ENCODE data around the gene CTNNBL1. TPM values are rescaled to one million over a fixed set of nuclear protein-coding genes. Genes with fewer than 3 reads are reported as not detected.

The CTNNBL1 gene
- total and polyA plus RNA-seq, 12 donors: 42.2 to 104 (median 52.0) TPM

DNA sequence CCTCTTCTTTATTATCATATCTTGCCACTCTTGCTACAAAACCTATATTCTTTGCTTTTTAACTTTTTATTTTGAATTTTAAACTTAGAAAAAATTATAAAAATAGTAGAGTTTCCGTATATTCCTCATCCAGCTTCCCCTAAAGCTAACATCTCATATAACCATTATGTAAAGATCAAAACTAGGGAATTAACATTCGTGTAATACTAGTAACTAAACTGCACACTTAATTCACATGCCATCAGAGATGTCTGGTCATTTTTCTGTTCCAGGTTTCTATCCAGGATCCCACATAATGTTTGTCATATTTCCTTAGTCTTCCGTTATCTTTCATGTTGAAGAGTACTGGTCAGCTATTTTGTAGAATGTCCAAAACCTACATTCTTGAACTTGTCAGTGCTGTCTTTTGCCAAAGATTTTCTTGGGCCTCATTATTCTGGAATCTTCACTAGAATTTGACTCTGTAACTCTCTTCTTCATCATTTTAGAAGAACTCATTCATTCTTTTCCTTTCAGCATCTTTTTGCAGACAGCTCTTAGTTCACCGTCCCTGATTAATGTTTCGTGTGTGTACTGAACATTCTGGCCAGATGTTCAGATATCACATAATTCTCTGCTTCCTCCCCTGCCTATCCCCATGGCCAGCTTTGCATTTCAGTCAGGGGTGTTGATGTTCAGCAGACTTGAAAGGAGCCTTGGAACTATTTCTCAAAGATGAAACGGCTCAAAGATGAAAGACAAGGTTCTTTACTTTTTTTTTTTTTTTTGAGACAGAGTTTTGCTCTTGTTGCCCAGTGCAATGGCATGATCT is 9.4 kb downstream of the CTNNBL1 start:
- H3K4me3 ChIP-seq: no peak overlapping the region
- intact Hi-C loops (cut with DNase I): no loop called here
- H3K27me3 ChIP-seq: no peaks in the 10 kb centered on the region
- peaks cover 0 to 17% (median 7%) of the 10 kb centered on the region in 11 donors for H3K9me3 ChIP-seq
- TF ChIP-seq, protein P1, sequence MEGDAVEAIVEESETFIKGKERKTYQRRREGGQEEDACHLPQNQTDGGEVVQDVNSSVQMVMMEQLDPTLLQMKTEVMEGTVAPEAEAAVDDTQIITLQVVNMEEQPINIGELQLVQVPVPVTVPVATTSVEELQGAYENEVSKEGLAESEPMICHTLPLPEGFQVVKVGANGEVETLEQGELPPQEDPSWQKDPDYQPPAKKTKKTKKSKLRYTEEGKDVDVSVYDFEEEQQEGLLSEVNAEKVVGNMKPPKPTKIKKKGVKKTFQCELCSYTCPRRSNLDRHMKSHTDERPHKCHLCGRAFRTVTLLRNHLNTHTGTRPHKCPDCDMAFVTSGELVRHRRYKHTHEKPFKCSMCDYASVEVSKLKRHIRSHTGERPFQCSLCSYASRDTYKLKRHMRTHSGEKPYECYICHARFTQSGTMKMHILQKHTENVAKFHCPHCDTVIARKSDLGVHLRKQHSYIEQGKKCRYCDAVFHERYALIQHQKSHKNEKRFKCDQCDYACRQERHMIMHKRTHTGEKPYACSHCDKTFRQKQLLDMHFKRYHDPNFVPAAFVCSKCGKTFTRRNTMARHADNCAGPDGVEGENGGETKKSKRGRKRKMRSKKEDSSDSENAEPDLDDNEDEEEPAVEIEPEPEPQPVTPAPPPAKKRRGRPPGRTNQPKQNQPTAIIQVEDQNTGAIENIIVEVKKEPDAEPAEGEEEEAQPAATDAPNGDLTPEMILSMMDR (IDR thresholded peaks at IDR 0.05): no peak
- peaks cover 0 to 6% (median 0%) of the 10 kb centered on the region in 9 donors for H3K36me3 ChIP-seq
- H3K4me1 ChIP-seq: peaks cover 0 to 34% (median 23%) of the 10 kb centered on the region in 9 donors
- H3K27ac ChIP-seq: no peak overlapping the region
- 79 to 87% methylated on average over 6 of the region's 6 CpGs for WGBS, 2 donors
- ATAC-seq (no peak), DNase-seq (no peak)

DNA sequence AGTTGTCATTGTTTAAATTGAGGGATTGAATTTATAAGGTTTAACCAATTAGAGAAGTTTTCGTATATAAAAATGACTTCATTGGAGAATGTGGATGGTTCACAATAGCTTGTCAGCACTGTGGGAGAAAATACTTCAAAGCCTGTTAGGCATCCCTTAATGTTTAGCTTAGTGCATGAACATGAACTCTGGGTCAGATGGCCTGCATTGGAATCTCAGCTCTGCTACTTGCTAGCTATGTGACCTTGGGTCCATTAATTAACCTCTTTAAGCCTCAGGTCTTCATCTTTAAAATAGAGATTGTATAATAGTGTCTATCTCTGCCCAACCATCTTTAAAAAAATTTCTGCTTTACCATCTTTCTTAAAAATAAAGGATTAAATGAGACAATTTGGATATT is 11.1 kb downstream of the CTNNBL1 start:
- DNase-seq (no peak), ATAC-seq (no peak)
- Histone ChIP-seq H3K36me3 (peaks cover 0 to 12% (median 0%) of the 10 kb centered on the region in 9 donors), H3K27ac (no peak overlapping the region), H3K27me3 (no peaks in the 10 kb centered on the region), H3K9me3 (peaks cover 0 to 17% (median 7%) of the 10 kb centered on the region in 11 donors), H3K4me3 (no peak overlapping the region), H3K4me1 (peaks cover 0 to 27% (median 9%) of the 10 kb centered on the region in 9 donors)
- WGBS, 2 donors: 92 to 99% methylated on average over 1 of the region's 1 CpG
- intact Hi-C loops (cut with DNase I): no loop called here
- TF ChIP-seq, protein P1 (IDR thresholded peaks at IDR 0.05): no peak

DNA sequence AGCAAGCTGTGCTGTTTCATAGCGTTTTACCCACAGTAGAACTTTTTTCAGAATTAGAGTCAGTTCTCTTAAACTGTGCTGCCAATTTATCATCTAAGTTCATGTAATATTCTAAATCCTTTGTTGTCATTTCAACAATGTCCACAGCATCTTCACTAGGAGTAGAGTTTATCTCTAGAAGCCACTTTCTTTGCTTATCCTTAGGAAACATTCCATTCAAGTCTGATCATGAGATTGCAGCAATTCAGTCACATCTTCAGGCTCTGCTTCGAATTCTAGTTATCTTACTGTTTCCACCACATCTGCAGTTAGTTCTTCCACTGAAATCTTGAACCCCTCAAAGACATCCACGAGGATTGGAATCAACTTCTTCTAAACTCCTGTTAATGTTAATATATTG is 12.5 kb downstream of the CTNNBL1 start:
- ATAC-seq (no peak), DNase-seq (no peak)
- peaks cover 7 to 40% (median 20%) of the 10 kb centered on the region in 9 donors for H3K4me1 ChIP-seq
- H3K27me3 ChIP-seq: no peaks in the 10 kb centered on the region
- no peak overlapping the region for H3K27ac ChIP-seq
- H3K4me3 ChIP-seq: no peak overlapping the region
- peaks cover 0 to 17% (median 7%) of the 10 kb centered on the region in 11 donors for H3K9me3 ChIP-seq
- 93 to 97% methylated on average over 3 of the region's 3 CpGs for WGBS, 2 donors
- TF ChIP-seq, protein P1 (IDR thresholded peaks at IDR 0.05): no peak
- intact Hi-C loops (cut with DNase I): no loop called here
- H3K36me3 ChIP-seq: peaks cover 0 to 12% (median 0%) of the 10 kb centered on the region in 9 donors

DNA sequence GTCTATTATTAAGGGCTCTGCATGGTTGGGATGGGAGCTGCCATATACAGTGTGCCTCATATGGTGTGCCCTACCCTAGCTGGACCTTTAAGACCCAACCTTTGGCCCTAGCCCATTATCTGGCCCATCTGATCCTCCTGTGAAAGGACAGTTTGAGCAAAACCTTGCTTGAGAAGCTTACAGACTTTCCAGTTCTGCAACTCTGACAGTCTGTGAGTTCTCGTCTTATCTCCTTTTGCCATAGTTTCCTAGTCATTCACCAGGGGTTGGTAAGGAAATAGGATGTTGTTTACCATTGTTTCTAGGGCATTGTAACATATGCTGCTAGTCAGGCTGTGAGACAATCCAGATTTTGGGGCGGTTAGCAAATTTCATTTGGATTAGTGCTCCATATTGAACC is 17.2 kb downstream of the CTNNBL1 start:
- peaks cover 0 to 13% (median 7%) of the 10 kb centered on the region in 11 donors for H3K9me3 ChIP-seq
- intact Hi-C loops (cut with DNase I): no loop called here
- peaks cover 0 to 12% (median 0%) of the 10 kb centered on the region in 9 donors for H3K36me3 ChIP-seq
- TF ChIP-seq, protein P1 (IDR thresholded peaks at IDR 0.05): no peak
- no peak overlapping the region for H3K4me3 ChIP-seq
- H3K27me3 ChIP-seq: no peaks in the 10 kb centered on the region
- 64 to 69% methylated on average over 2 of the region's 2 CpGs for WGBS, 2 donors
- DNase-seq (no peak), ATAC-seq (peak in 2 of 8 donors; percentile 24 to 50)
- peaks cover 12 to 58% (median 42%) of the 10 kb centered on the region in 9 donors for H3K4me1 ChIP-seq
- H3K27ac ChIP-seq: peak overlapping the region in 3 of 10 donors; percentile 44 to 67 (median 59)

Measured in heart right ventricle (tissue), 16 donors.